A673 (cell line): ENCODE results near the gene CTXN3. TPM values are rescaled to one million over a fixed set of nuclear protein-coding genes. Genes with fewer than 3 reads are reported as not detected.

Source experiments
- BruUV-seq: library from RNA; stranded (reverse); fragments of 400-500 nt; replicated peaks from 2 replicates; lab custom pipeline; 2021; lab: Mats Ljungman, UMichigan
- CTCF ChIA-PET: fragments of 300-600 bp; sonication (Branson Sonifier 250); formaldehyde crosslinking; loops from one replicate; lab custom pipeline; 2022; ENCODE audit warnings: antibody characterized with exemption; lab: Charles Lee
- POLR2A ChIA-PET: fragments of 300-600 bp; sonication (Branson Sonifier 250); formaldehyde crosslinking; loops from one replicate; lab custom pipeline; 2022; ENCODE audit warnings: antibody characterized with exemption; ENCODE audit not compliant: low non-redundant PET; lab: Charles Lee
- DNase-seq: peaks from one replicate; pipeline ENCODE4 v3.0.0-alpha.2; 2015; ENCODE audit warnings: low spot score
- H3K27ac ChIP-seq: fragments of 200-600 bp; sonication (generic); 2 replicates; pipeline ENCODE4 v1.5.1; 2016; ENCODE audit warnings: mixed run types, low read depth, mild to moderate bottlenecking, mixed read lengths, antibody characterized with exemption, low read length; ENCODE audit not compliant: poor library complexity, severe bottlenecking
- H3K27me3 ChIP-seq: fragments of 200-600 bp; sonication (generic); replicated peaks from 2 replicates; pipeline ENCODE4 v1.6.1; 2017; ENCODE audit warnings: mixed run types, low read depth, mild to moderate bottlenecking, mixed read lengths, antibody characterized with exemption, low read length; ENCODE audit not compliant: insufficient read depth, poor library complexity
- H3K36me3 ChIP-seq: fragments of 200-600 bp; sonication (generic); 2 replicates; pipeline ENCODE4 v1.6.1; 2016; ENCODE audit warnings: mixed run types, mild to moderate bottlenecking, mixed read lengths, antibody characterized with exemption, low read length; ENCODE audit not compliant: insufficient read depth, poor library complexity, severe bottlenecking
- H3K4me1 ChIP-seq: fragments of 200-600 bp; sonication (generic); 2 replicates; pipeline ENCODE4 v1.6.1; 2017; ENCODE audit warnings: mixed run types, mild to moderate bottlenecking, mixed read lengths, antibody characterized with exemption, low read length; ENCODE audit not compliant: insufficient read depth, poor library complexity, severe bottlenecking
- H3K4me3 ChIP-seq: fragments of 200-600 bp; sonication (generic); 2 replicates; pipeline ENCODE4 v1.5.1; 2016; ENCODE audit warnings: low read depth, mixed run types, mild to moderate bottlenecking, mixed read lengths, low read length; ENCODE audit not compliant: poor library complexity, severe bottlenecking
- H3K9me3 ChIP-seq: fragments of 200-600 bp; sonication (generic); 2 replicates; pipeline ENCODE4 v1.6.1; 2016; ENCODE audit warnings: mixed run types, low read depth, mild to moderate bottlenecking, mixed read lengths, antibody characterized with exemption, low read length; ENCODE audit not compliant: poor library complexity, severe bottlenecking
- CTCF ChIP-seq: fragments of 300-800, 200-600 bp; sonication (generic); conservative IDR thresholded peaks from 2 replicates; pipeline ENCODE4 v1.5.1; 2017; ENCODE audit warnings: low read depth, mild to moderate bottlenecking, antibody characterized with exemption, low read length, moderate library complexity, mixed read lengths
- EZH2 ChIP-seq: fragments of 200-600 bp; sonication (generic); IDR thresholded peaks from 2 replicates; pipeline ENCODE4 v1.6.1; 2017; ENCODE audit warnings: borderline replicate concordance, low read depth, mild to moderate bottlenecking, mixed read lengths, antibody characterized with exemption, low read length; ENCODE audit not compliant: poor library complexity, severe bottlenecking
- intact Hi-C: fragments of 100-400 bp; cut with micrococcal nuclease; formaldehyde crosslinking; loops from one replicate; pipeline ENCODE4 v1.10.0; 2022; ENCODE audit not compliant: unreplicated experiment
- total RNA-seq: library from RNA; stranded (reverse); gene quantifications from 2 replicates; pipeline ENCODE4 v1.2.3, GENCODE V29; 2021

CTXN3 gene
- total RNA-seq, 1 experiment from 2014 or later, result not detected

GRCh38 chr5:127705120-127705892 lies 56.4 kb downstream of the CTXN3 start:
- Histone ChIP-seq H3K9me3 (no peaks in the 10 kb centered on the region), H3K4me3 (no peak overlapping the region), H3K36me3 (no peaks in the 10 kb centered on the region), H3K4me1 (no peaks in the 10 kb centered on the region), H3K27ac (no peak overlapping the region), H3K27me3 (peaks cover 21% of the 10 kb centered on the region)
- POLR2A ChIA-PET, result no interaction called here
- intact Hi-C loops, result no loop called here
- DNase-seq, result no peak
- TF ChIP-seq CTCF (no peak), EZH2 (no peak)
- CTCF ChIA-PET, result no interaction called here
- BruUV-seq, result no TSS peak

GRCh38 chr5:127706691-127707090 lies 57.8 kb downstream of the CTXN3 start:
- ChIA-PET POLR2A (no interaction called here), CTCF (no interaction called here)
- Histone ChIP-seq H3K36me3 (no peaks in the 10 kb centered on the region), H3K4me3 (no peak overlapping the region), H3K4me1 (no peaks in the 10 kb centered on the region), H3K27ac (no peak overlapping the region), H3K9me3 (no peaks in the 10 kb centered on the region), H3K27me3 (peaks cover 17% of the 10 kb centered on the region)
- no peak for DNase-seq
- intact Hi-C loops, result no loop called here
- TF ChIP-seq EZH2, result no peak
- TF ChIP-seq CTCF, result no peak
- no TSS peak for BruUV-seq

GRCh38 chr5:127707209-127707608 lies 58.3 kb downstream of the CTXN3 start:
- POLR2A ChIA-PET, result no interaction called here

More at GRCh38 chr5:127707209-127707608, 58.3 kb downstream of the CTXN3 start:
- no peaks in the 10 kb centered on the region for H3K4me1 ChIP-seq
- H3K27ac ChIP-seq, result no peak overlapping the region
- H3K27me3 ChIP-seq, result peaks cover 16% of the 10 kb centered on the region
- H3K9me3 ChIP-seq, result no peaks in the 10 kb centered on the region
- intact Hi-C loops, result no loop called here
- BruUV-seq, result no TSS peak
- no peak overlapping the region for H3K4me3 ChIP-seq
- CTCF ChIA-PET, result no interaction called here
- no peaks in the 10 kb centered on the region for H3K36me3 ChIP-seq
- TF ChIP-seq EZH2 (no peak), CTCF (no peak)
- DNase-seq, result no peak

Other genes with a start within 250 kb of the CTXN3 start
- 47.1 and 56.7 TPM in 2 replicates for gene PRRC1, start 131.4 kb upstream of the CTXN3 start, total RNA-seq
- not detected in 2 replicates for gene CCDC192, start 54.3 kb downstream of the CTXN3 start, total RNA-seq